Sigmoid colon (tissue), 3 donors: ENCODE data around the gene SUPT20H.

ENCODE experiments used
- CTCF ChIP-seq, 4 experiments: fragments of 450-650 bp in 3 of 4; fragments of 200-600 bp in 1 of 4; IDR thresholded peaks; one replicate each; pipeline ENCODE4 v1.5.1; 2016 to 2019; ENCODE audit warnings: antibody characterized with exemption in 4 of 4, mild to moderate bottlenecking in 3 of 4, moderate library complexity in 2 of 4
- POLR2A ChIP-seq, 2 donors: fragments of 450-650 bp; IDR thresholded peaks; one replicate each; pipeline ENCODE4 v1.6.1; 2016; ENCODE audit warnings: antibody characterized with exemption in 2 of 2, mild to moderate bottlenecking in 2 of 2, moderate library complexity in 2 of 2

GRCh38 chr13:37101201-37101600 lies 41.7 kb upstream of the SUPT20H start:
- TF ChIP-seq POLR2A (IDR thresholded peaks at IDR 0.05) (no peak), CTCF (IDR thresholded peaks at IDR 0.05) (no peak)
